Measurements from ENCODE around the gene MISP.

GRCh38 chr19:801861-802497 lies 51.1 kb downstream of the MISP start:
- TF ChIP-seq CTCF (IDR thresholded peaks at IDR 0.05): no peak
- TF ChIP-seq POLR2A (IDR thresholded peaks at IDR 0.05): no peak
